GM12801 (cell line): ENCODE results near the gene PODN.

Source experiments
- TF ChIP-seq, protein P1 (sequence below): IDR thresholded peaks from one replicate; pipeline ENCODE4 v1.5.1; 2011; ENCODE audit warnings: control low read depth; ENCODE audit not compliant: insufficient read length; ENCODE audit errors: extremely low read depth

Gene PODN

DNA sequence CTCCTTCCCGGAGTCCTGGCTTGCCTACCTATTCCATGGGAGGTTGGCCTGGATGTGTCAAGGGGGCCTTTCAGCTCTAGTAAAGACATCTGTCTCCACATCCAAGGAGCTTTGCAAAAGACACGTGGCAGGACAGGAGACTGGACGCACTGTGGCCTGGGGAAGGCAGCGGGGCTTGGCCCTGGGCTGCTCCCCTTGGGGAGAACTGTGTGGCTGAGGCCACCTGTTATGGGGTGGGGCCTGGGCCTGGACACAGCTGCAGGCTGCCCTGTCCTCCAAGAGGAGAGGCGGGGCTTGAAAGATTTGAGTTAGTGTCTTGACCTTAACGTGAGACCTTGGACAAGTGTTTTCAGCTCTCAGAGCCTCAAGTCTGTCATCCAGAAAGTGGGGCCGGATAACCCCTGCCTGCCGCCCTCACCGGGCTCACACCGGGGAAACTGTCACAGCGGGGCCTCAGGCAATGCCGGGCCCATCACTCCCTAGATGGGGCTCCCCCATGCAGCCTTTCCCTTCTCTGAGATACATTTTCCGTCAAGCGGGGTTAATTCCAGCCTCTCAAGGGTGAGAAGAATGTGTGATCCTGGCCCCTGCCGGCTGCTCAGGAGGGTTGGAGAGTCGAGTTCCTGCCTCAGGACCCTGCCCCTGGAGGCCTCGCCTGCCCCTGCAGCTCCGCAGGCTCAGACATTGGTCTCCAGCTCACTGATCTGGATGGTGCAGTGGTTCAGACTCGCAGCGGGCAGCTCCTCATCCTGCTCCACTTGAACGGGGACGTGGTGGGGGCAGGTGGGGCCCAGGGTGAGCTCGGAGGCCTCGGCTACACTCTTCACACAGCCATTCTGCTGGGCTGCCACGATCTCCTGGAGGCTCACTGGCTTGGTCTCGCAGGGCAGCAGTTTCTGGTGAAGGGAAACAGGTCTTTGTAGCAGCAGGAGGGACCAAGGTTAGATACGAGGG, 25.6 kb downstream of the PODN start:
- TF ChIP-seq, protein P1, sequence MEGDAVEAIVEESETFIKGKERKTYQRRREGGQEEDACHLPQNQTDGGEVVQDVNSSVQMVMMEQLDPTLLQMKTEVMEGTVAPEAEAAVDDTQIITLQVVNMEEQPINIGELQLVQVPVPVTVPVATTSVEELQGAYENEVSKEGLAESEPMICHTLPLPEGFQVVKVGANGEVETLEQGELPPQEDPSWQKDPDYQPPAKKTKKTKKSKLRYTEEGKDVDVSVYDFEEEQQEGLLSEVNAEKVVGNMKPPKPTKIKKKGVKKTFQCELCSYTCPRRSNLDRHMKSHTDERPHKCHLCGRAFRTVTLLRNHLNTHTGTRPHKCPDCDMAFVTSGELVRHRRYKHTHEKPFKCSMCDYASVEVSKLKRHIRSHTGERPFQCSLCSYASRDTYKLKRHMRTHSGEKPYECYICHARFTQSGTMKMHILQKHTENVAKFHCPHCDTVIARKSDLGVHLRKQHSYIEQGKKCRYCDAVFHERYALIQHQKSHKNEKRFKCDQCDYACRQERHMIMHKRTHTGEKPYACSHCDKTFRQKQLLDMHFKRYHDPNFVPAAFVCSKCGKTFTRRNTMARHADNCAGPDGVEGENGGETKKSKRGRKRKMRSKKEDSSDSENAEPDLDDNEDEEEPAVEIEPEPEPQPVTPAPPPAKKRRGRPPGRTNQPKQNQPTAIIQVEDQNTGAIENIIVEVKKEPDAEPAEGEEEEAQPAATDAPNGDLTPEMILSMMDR = no peak

DNA sequence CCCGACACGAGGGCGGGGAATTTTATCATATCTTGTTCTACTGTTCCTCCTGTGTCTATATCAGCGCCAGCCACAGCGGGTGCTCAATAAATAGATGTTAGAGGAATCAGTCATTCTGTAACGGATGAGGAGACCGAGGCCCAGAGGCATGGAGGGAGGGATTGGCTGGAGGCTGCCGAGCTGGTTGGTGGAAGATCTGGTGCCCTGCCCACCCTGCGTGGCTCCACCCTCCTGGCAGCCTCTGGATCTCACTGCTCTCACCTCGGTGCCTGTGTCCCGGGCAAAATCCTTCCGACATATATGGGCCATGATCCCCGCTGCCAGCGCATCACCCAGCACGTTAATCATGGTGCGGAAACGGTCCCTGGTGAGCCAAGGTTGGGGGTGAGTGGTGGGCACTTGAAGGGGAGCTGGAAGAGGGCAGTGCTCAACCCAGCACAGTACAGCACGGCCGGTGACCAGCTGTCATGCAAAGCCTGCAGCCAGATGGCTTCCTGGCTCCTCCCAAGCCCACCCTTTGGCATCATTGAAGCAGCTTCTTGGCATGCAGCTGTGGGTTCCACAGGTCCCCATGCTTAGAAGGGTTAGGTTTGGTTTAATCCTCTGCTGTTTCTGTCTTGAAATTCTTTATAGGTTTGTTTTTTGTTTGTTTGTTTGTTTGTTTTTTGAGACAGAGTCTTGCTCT, 26.7 kb downstream of the PODN start:
- TF ChIP-seq, protein P1 = no peak

DNA sequence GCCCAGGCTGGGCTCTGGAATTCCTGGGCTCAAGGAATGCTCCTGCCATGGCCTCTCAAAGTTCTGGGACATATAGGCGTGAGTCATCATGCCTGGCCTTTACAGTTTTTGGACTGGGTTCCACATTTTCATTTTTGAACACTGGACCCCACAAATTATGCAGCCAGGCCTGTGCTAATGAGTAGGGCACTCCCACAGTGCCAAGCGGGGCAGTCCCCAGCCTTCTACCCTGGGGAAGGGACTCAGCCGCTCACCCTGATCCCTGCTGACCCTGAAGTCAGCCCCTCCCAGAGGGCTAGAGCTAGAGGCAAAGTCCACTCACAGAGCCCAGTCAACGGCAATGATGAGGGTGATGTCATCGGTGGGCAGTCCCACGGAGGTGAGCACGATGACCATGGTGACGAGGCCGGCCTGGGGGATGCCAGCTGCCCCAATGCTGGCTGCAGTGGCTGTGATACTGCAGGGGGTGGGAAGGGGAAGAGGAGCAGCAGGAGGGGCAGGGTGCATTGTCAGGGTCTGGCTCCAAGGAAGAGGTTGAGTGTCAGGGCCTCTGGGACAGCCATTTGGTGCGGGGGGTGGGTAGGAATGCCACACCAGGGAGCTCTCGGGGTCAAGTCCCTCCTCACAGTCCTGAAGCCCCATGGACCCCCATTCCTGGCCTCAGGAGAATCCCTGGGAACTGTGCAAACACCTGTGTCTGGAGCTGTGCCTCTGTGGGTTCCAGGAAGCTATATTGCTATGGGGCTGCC, 27.6 kb downstream of the PODN start:
- TF ChIP-seq, protein P1 = no peak

DNA sequence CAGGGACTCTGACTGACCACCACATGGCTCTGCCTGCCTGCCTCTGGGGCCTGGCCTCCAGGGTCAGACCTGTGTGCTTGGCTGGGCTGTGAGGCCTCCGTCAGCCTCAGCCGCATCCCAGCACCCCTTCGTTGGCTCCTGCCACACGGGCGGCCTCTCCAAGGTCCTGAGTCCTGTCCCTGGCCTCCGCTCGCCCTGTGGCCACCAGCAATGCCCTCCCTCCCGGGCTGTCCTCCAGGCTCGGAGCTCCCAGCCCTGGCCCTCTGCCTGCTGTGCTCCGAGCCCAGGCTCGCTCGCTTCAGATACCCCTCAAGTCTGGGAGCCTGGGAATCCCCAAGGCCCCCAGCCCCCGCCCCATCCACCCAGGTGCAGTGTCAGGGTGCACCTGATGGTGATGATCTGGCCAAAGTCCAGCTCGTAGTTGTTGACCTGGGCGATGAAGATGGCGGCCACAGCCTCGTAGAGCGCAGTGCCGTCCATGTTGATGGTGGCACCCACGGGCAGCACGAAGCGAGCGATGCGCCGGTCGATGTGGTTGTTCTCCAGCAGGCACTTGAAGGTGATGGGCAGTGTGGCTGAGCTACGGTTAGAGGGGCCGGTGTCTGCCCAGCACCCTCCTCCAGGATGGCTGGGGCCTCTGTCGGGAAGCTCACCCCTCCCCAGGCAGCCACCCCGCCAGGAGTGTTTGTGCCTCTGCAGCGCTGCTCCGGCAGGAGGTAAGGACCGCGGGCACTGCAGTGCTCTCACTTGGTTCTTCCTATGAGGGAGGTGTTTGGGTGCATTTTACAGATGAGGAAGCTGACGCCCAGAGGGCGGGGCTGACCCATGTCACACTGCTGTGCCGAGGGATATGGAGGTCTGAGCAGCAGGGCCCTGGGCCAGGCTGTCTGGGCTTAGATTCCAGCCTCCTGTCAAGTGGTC, 28.5 kb downstream of the PODN start:
- TF ChIP-seq, protein P1 = no peak

DNA sequence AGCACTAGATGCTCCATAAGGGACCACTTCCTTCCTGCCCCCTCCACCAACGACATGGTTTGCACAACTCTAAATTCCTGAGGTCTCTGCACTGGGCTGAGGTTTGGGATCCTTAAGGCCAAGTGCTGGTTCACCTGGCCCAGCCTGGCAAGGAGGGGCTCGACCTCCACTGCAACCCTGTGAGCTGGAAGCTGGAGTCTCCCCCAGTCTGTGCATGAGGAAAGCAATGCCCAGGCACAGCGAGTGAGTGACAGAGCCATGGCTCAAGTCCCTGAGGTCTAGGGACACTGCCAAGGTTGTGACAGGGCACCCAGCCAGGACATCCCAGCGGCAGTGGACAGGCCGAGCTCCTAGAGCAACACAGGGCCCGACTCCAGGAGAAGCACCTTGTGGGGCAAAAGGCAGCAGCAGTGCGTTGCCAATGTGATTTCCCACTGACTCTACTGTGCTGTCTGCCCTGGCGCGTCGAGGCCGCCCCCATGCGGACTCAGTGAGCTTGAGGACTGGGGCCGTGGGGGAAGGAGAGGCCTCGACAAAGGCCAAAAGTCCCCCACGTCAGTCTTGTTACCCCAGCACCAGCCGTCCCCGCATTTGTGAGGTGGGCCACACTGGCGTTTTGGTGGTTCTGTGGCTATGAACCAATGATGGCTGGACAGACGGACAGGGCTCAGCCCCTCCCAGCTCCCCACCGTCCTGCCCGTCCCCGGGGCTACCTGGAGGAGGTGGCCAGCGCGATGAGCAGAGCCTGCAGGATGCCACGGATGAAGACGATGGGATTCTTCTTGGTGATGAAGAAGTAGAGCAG, 30.0 kb downstream of the PODN start:
- TF ChIP-seq, protein P1 = no peak

DNA sequence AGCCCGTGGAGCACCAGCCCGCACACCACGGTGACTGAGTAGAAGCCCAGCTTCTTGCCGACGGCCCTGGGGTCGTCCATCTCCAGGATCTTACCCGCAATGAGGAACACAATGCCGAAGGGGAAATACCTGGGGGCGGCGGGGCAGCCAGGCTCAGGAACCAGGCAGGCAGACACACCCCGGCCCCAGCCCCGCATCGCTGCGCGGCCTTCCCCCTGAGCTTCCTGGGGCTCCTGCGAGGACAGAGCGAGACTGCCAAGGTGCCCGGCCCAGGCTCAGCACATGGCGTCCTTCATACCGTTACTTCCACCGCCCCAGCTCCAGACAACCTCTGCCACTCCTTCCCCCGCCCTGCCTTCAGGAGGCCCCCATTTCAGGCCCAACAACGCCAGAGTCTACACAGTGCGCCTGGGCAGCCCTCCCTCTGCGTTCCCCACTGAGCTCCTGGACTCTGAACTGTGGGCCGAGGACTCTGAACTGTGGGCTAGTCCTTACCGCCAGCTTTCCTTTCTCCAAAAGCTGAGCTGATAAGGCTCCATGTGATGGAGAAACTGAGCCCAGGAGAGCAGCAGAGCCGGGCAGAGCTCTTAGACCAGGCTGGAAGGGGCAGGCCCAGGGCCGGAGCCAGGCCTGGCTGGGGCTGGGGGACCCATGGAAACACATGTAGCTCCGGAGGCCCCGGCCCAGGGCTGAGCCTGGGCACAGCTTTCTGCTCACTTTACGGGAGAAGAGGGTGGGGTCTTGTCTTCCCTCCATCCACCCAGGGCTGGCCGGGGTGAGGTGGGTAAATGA, 30.8 kb downstream of the PODN start:
- TF ChIP-seq, protein P1 = no peak
